Measurements from ENCODE around the gene HSPA1B. TPM values are rescaled to one million over a fixed set of nuclear protein-coding genes. Genes with fewer than 3 reads are reported as not detected.
A peak's percentile ranks its signal among the peaks of the same experiment; 100 is the strongest.
"Not testable (repeated sequence)": the region's sequence is repeated elsewhere in the genome, so short reads cannot be mapped to it uniquely, and the experiment has no call there.

Gene HSPA1B
- total RNA-seq, 1 experiment from 2014 or later: 106 TPM

- Histone ChIP-seq H3K27ac (no peak within 1 kb of the TSS), H3K9me3 (replicated peaks) (no peaks in the 10 kb centered on the region), H3K27me3 (no peaks in the 10 kb centered on the region), H3K4me1 (no peaks in the 10 kb centered on the region), H3K36me3 (no peaks in the 10 kb centered on the region), H3K4me3 (no peak within 1 kb of the TSS)
- DNase-seq: no peak
These were observed 12.3 kb upstream of the HSPA1B start, which contains the start of the genes HSPA1A and HSPA1L for GRCh38 chr6:31815025-31815838. Gene HSPA1A, plus strand, starts transcription at chr6:31815543. Its CDS starts 214 bp downstream, at chr6:31815757. Gene HSPA1L, minus strand, starts transcription at chr6:31815283. Its CDS starts 3,311 bp downstream, at chr6:31811972.

GRCh38 chr6:31817133-31817928 is 10.2 kb upstream of the HSPA1B start:
- not testable (repeated sequence) for H3K9me3 ChIP-seq (replicated peaks); H3K27ac ChIP-seq; H3K4me3 ChIP-seq; H3K27me3 ChIP-seq; H3K4me1 ChIP-seq; DNase-seq; H3K36me3 ChIP-seq

GRCh38 chr6:31817929-31818511 is 9.5 kb upstream of the HSPA1B start:
- not testable (repeated sequence) for H3K9me3 ChIP-seq (replicated peaks); H3K4me3 ChIP-seq; H3K27ac ChIP-seq; H3K36me3 ChIP-seq; H3K4me1 ChIP-seq; H3K27me3 ChIP-seq; DNase-seq

- Histone ChIP-seq H3K36me3 (no peaks in the 10 kb centered on the region), H3K27ac (no peak overlapping the region), H3K27me3 (no peaks in the 10 kb centered on the region), H3K4me1 (0 out of 2 replicates have a peak, but pooled peaks cover 4% of the 10 kb centered on the region), H3K9me3 (replicated peaks) (no peaks in the 10 kb centered on the region), H3K4me3 (no peak overlapping the region)
- DNase-seq: no peak
These were observed 7.7 kb upstream of the HSPA1B start for GRCh38 chr6:31819871-31820299.

GRCh38 chr6:31820399-31820798 is 7.1 kb upstream of the HSPA1B start:
- not testable (repeated sequence) for H3K4me1 ChIP-seq, H3K27ac ChIP-seq

GRCh38 chr6:31821301-31822035 is 6.1 kb upstream of the HSPA1B start:
- H3K27ac ChIP-seq: peak overlapping the region; percentile 53; the same call in 1 of the 2 replicates

More at GRCh38 chr6:31820399-31820798, 7.1 kb upstream of the HSPA1B start:
- not testable (repeated sequence) for H3K27me3 ChIP-seq; H3K9me3 ChIP-seq (replicated peaks); H3K4me3 ChIP-seq; DNase-seq; H3K36me3 ChIP-seq

GRCh38 chr6:31822036-31822821 is 5.3 kb upstream of the HSPA1B start:
- no peaks in the 10 kb centered on the region for H3K27me3 ChIP-seq
- H3K36me3 ChIP-seq: no peaks in the 10 kb centered on the region
- H3K27ac ChIP-seq: peak overlapping the region; percentile 54; the same call in 1 of the 2 replicates
- no peaks in the 10 kb centered on the region for H3K9me3 ChIP-seq (replicated peaks)
- DNase-seq: peak; percentile 41 to 69
- H3K4me3 ChIP-seq: peak overlapping the region; percentile 68
- 0 out of 2 replicates have a peak, but pooled peaks cover 4% of the 10 kb centered on the region for H3K4me1 ChIP-seq

More at GRCh38 chr6:31821301-31822035, 6.1 kb upstream of the HSPA1B start:
- no peaks in the 10 kb centered on the region for H3K36me3 ChIP-seq
- H3K4me3 ChIP-seq: peak overlapping the region; percentile 68
- 0 out of 2 replicates have a peak, but pooled peaks cover 4% of the 10 kb centered on the region for H3K4me1 ChIP-seq
- peak; percentile 63 to 76 for DNase-seq
- no peaks in the 10 kb centered on the region for H3K27me3 ChIP-seq
- no peaks in the 10 kb centered on the region for H3K9me3 ChIP-seq (replicated peaks)

- not testable (repeated sequence) for H3K36me3 ChIP-seq, H3K27me3 ChIP-seq
These were observed 3.8 kb upstream of the HSPA1B start for GRCh38 chr6:31823592-31824196.

GRCh38 chr6:31825553-31825952 is 2.0 kb upstream of the HSPA1B start:
- 0 out of 2 replicates have a peak, but pooled peaks cover 4% of the 10 kb centered on the region for H3K4me1 ChIP-seq
- no peaks in the 10 kb centered on the region for H3K27me3 ChIP-seq
- H3K36me3 ChIP-seq: no peaks in the 10 kb centered on the region
- H3K4me3 ChIP-seq: no peak overlapping the region
- no peaks in the 10 kb centered on the region for H3K9me3 ChIP-seq (replicated peaks)
- DNase-seq: no peak
- H3K27ac ChIP-seq: no peak overlapping the region

More at GRCh38 chr6:31823592-31824196, 3.8 kb upstream of the HSPA1B start:
- H3K4me3 ChIP-seq; H3K27ac ChIP-seq; H3K9me3 ChIP-seq (replicated peaks); H3K4me1 ChIP-seq; DNase-seq: not testable (repeated sequence)

GRCh38 chr6:31826793-31827285 is 699 bp upstream of the HSPA1B start:
- Histone ChIP-seq H3K27me3 (no peaks in the 10 kb centered on the region), H3K4me3 (peak overlapping the region; percentile 60), H3K36me3 (no peaks in the 10 kb centered on the region), H3K27ac (peak overlapping the region; percentile 67), H3K4me1 (no peaks in the 10 kb centered on the region), H3K9me3 (replicated peaks) (no peaks in the 10 kb centered on the region)
- DNase-seq: peak in 1 of 2 experiments; percentile 68

- Histone ChIP-seq H3K4me1 (no peaks in the 10 kb centered on the region), H3K9me3 (replicated peaks) (no peaks in the 10 kb centered on the region), H3K36me3 (no peaks in the 10 kb centered on the region), H3K27ac (no peak overlapping the region), H3K4me3 (peak overlapping the region; percentile 56), H3K27me3 (no peaks in the 10 kb centered on the region)
- DNase-seq: peak in 1 of 2 experiments; percentile 55
These were observed 2.2 kb downstream of the HSPA1B start for GRCh38 chr6:31829633-31830283.

- Histone ChIP-seq H3K4me3 (peak overlapping the region; percentile 56), H3K27ac (no peak overlapping the region), H3K9me3 (replicated peaks) (no peaks in the 10 kb centered on the region), H3K36me3 (peaks cover 1% of the 10 kb centered on the region), H3K4me1 (no peaks in the 10 kb centered on the region), H3K27me3 (no peaks in the 10 kb centered on the region)
- no peak for DNase-seq
These were observed 3.4 kb downstream of the HSPA1B start for GRCh38 chr6:31830886-31831335.

All from SJCRH30 (cell line).